ENCODE measurements around the gene LCE6A. TPM values are rescaled to one million over a fixed set of nuclear protein-coding genes. Genes with fewer than 3 reads are reported as not detected.

LCE6A gene
- total RNA-seq, 4 donors from 2014 or later = not detected

DNA sequence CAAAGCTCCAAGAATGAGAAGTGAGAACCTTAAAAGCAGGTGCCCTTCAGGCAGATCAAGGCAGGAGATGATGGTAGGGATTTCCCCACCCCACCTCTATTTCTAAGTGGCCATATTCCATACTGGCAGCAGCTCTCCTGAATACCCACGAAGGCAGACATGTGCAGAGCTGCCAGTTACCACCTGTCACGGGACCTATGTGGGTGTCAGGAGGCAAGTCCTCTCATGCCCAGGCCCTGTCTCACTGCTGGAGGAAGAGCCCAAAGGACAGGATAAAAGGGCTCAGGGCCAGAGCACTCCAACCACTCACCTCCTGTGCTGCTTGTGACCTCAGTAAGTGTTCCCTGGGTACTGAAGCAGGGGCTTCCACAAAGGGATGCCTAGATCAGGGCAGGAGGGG, 31.6 kb upstream of the LCE6A start:
- 68 to 90% methylated on average over 2 of the region's 2 CpGs for WGBS, 2 donors
- no peak overlapping the region for H3K4me3 ChIP-seq
- no peaks in the 10 kb centered on the region for H3K9me3 ChIP-seq
- H3K36me3 ChIP-seq = no peaks in the 10 kb centered on the region
- DNase-seq (ENCODE audit: low spot score in 2 of 2) = no peak
- H3K27ac ChIP-seq = no peak overlapping the region
- H3K4me1 ChIP-seq = no peaks in the 10 kb centered on the region
- no peak for TF ChIP-seq EP300 (IDR thresholded peaks at IDR 0.05)
- TF ChIP-seq, protein P1, sequence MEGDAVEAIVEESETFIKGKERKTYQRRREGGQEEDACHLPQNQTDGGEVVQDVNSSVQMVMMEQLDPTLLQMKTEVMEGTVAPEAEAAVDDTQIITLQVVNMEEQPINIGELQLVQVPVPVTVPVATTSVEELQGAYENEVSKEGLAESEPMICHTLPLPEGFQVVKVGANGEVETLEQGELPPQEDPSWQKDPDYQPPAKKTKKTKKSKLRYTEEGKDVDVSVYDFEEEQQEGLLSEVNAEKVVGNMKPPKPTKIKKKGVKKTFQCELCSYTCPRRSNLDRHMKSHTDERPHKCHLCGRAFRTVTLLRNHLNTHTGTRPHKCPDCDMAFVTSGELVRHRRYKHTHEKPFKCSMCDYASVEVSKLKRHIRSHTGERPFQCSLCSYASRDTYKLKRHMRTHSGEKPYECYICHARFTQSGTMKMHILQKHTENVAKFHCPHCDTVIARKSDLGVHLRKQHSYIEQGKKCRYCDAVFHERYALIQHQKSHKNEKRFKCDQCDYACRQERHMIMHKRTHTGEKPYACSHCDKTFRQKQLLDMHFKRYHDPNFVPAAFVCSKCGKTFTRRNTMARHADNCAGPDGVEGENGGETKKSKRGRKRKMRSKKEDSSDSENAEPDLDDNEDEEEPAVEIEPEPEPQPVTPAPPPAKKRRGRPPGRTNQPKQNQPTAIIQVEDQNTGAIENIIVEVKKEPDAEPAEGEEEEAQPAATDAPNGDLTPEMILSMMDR (IDR thresholded peaks at IDR 0.05) = no peak
- no peak for TF ChIP-seq POLR2A (IDR thresholded peaks at IDR 0.05)
- no peaks in the 10 kb centered on the region for H3K27me3 ChIP-seq

DNA sequence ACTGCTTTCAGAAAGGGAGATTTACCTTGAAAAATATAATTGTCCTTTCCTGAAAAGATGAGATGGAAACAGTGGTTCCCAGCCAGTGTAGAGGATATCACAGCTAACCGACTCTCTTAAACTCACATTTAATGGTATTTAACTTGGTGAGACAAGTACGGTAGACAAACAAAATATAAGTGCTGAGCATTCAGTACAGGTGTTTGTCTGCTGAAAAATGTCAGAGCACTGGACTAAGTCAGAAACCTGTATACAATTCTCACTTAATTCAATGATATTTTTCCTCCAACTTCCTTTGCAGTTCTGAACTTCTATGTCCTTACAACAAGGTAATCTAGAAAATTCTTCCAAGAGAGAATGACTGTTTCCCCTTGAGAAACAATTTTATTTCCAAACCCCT, 31.0 kb upstream of the LCE6A start, which contains the start of gene LCE1B:
Gene LCE1B (plus strand): TSS at position 301 of the 400 bp plus-strand sequence. CDS start 476 bp downstream, outside the sequence.
- WGBS, 2 donors = 91 to 96% methylated on average over 2 of the region's 2 CpGs
- Histone ChIP-seq H3K27ac (no peak within 1 kb of the TSS), H3K36me3 (no peaks in the 10 kb centered on the region), H3K4me1 (no peaks in the 10 kb centered on the region), H3K9me3 (no peaks in the 10 kb centered on the region), H3K27me3 (no peaks in the 10 kb centered on the region), H3K4me3 (no peak within 1 kb of the TSS)
- TF ChIP-seq POLR2A (IDR thresholded peaks at IDR 0.05) = no peak
- no peak for TF ChIP-seq EP300 (IDR thresholded peaks at IDR 0.05)
- TF ChIP-seq, protein P1 (IDR thresholded peaks at IDR 0.05) = no peak
- no peak for DNase-seq (ENCODE audit: low spot score in 2 of 2)

DNA sequence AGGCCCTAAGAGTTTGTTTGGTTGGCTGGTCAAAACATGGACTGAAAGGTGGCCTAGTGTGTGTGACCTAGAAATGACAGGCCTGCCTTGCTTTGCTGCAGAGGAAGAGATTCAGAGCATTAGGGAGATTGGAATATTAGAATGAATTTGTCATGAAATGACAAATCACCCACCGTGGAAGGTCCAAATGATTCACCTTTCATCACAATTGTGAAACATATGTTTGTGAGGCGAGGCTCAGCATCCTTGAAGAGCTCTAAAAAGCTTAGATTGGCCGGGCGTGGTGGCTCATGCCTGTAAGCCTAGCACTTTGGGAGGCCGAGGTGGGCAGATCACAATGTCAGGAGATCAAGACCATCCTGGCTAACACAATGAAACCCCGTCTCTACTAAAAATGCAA, 25.3 kb upstream of the LCE6A start:
- no peak overlapping the region for H3K27ac ChIP-seq
- no peaks in the 10 kb centered on the region for H3K9me3 ChIP-seq
- H3K4me3 ChIP-seq = no peak overlapping the region
- H3K4me1 ChIP-seq = no peaks in the 10 kb centered on the region
- 79 to 92% methylated on average over 6 of the region's 6 CpGs for WGBS, 2 donors
- H3K36me3 ChIP-seq = no peaks in the 10 kb centered on the region
- no peaks in the 10 kb centered on the region for H3K27me3 ChIP-seq
- DNase-seq (ENCODE audit: low spot score in 2 of 2) = no peak
- TF ChIP-seq, protein P1 (IDR thresholded peaks at IDR 0.05) = no peak
- TF ChIP-seq EP300 (IDR thresholded peaks at IDR 0.05) (no peak), POLR2A (IDR thresholded peaks at IDR 0.05) (no peak)

DNA sequence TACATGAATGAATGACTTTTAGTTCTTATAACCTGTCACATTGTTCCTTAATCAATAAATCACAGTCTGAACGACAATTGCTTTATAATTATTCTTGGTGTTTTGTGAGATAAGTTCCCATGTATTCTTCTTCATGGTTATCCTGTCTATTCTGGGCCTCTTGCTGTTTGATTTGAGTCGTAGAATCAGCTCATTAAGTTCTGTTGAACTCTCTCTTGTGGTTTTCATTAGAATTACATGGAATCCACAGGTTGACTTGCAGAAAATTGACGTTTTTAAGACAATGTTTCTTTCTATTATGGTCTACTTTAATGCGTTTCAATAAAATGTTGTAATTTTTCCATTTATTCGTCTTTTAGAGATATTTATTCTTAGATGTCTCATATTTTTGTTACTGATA, 19.4 kb upstream of the LCE6A start:
- H3K9me3 ChIP-seq = no peaks in the 10 kb centered on the region
- H3K4me1 ChIP-seq = no peaks in the 10 kb centered on the region
- H3K27me3 ChIP-seq = no peaks in the 10 kb centered on the region
- no peak for DNase-seq (ENCODE audit: low spot score in 2 of 2)
- H3K4me3 ChIP-seq = no peak overlapping the region
- 38 to 48% methylated on average over 5 of the region's 5 CpGs for WGBS, 2 donors
- TF ChIP-seq EP300 (IDR thresholded peaks at IDR 0.05) (no peak), POLR2A (IDR thresholded peaks at IDR 0.05) (no peak)
- TF ChIP-seq, protein P1 (IDR thresholded peaks at IDR 0.05) = no peak
- no peak overlapping the region for H3K27ac ChIP-seq
- H3K36me3 ChIP-seq = no peaks in the 10 kb centered on the region

DNA sequence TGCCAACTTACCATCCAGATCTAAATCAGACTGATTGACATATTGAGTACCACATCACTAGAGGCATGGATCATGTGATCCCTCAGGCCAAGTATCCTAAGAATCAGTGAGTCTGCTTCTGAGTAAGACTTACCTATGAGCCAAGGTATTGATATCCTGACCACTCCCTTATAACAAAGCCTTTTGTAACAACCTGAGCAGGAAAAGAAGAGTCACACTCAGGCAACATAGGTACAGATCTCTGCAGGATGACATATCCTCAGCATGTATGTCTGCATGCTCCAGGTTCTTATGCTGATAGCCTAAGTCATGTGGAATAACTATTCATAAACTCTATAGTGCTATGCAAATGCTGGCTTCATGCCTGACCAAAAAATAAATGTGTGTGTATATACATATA, 17.7 kb upstream of the LCE6A start:
- Histone ChIP-seq H3K27me3 (no peaks in the 10 kb centered on the region), H3K4me1 (no peaks in the 10 kb centered on the region), H3K4me3 (no peak overlapping the region), H3K27ac (no peak overlapping the region), H3K9me3 (no peaks in the 10 kb centered on the region), H3K36me3 (no peaks in the 10 kb centered on the region)
- TF ChIP-seq POLR2A (IDR thresholded peaks at IDR 0.05) = no peak
- no peak for TF ChIP-seq EP300 (IDR thresholded peaks at IDR 0.05)
- TF ChIP-seq, protein P1 (IDR thresholded peaks at IDR 0.05) = no peak
- DNase-seq (ENCODE audit: low spot score in 2 of 2) = no peak

All from tibial nerve (tissue), 4 donors.